IMR-90 (cell line): ENCODE measurements around the gene CARD19. TPM values are rescaled to one million over a fixed set of nuclear protein-coding genes. Genes with fewer than 3 reads are reported as not detected.

Source experiments
- ATAC-seq: fragments of 200-7000 bp; cut with Tn5 transposase; 2 replicates; pipeline ENCODE4 v1.9.1; 2020; ENCODE audit warnings: low read depth, mild to moderate bottlenecking, moderate library complexity
- BruUV-seq: library from RNA; stranded (reverse); fragments of 400-500 nt; replicated peaks from 2 replicates; lab custom pipeline; 2021; lab: Mats Ljungman, UMichigan
- CTCF ChIA-PET: fragments of 300-600 bp; formaldehyde crosslinking; extraction: SDS; loops from one replicate; lab custom pipeline; 2021; ENCODE audit warnings: antibody characterized with exemption; lab: Yijun Ruan, JAX
- POLR2A ChIA-PET: fragments of 300-600 bp; sonication (Branson Sonifier 250); formaldehyde crosslinking; loops from one replicate; lab custom pipeline; 2022; ENCODE audit warnings: antibody characterized with exemption; ENCODE audit not compliant: unreplicated experiment; lab: Charles Lee
- DNase-seq: peaks from one replicate; pipeline ENCODE4 v3.0.0; 2013
- H2AFZ ChIP-seq: replicated peaks from 2 replicates; pipeline ENCODE3; 2013; ENCODE audit warnings: low read length, mild to moderate bottlenecking; ENCODE audit not compliant: poor library complexity
- H2AK5ac ChIP-seq: 2 replicates; pipeline ENCODE4 v1.6.1; 2013; ENCODE audit warnings: low read depth, low read length, inconsistent platforms
- H2AK9ac ChIP-seq: replicated peaks from 2 replicates; pipeline ENCODE3; 2013; ENCODE audit warnings: mild to moderate bottlenecking, low read depth, low read length, moderate library complexity; ENCODE audit not compliant: poor library complexity
- H2BK120ac ChIP-seq: 2 replicates; pipeline ENCODE4 v1.6.1; 2013; ENCODE audit warnings: low read depth, low read length, inconsistent platforms
- H2BK15ac ChIP-seq: 3 replicates; pipeline ENCODE4 v1.6.1; 2013; ENCODE audit warnings: low read depth, low read length, inconsistent platforms
- H2BK20ac ChIP-seq: 2 replicates; pipeline ENCODE4 v1.6.1; 2013; ENCODE audit warnings: low read depth, mild to moderate bottlenecking, inconsistent platforms, low read length, moderate library complexity
- H2BK5ac ChIP-seq: 2 replicates; pipeline ENCODE4 v1.6.1; 2013; ENCODE audit warnings: mild to moderate bottlenecking, low read depth, low read length, inconsistent platforms; ENCODE audit not compliant: poor library complexity, severe bottlenecking
- H3K14ac ChIP-seq: replicated peaks from 2 replicates; pipeline ENCODE4 v1.6.1; 2013; ENCODE audit warnings: low read depth, low read length, inconsistent platforms
- H3K18ac ChIP-seq: 2 replicates; pipeline ENCODE4 v1.6.1; 2013; ENCODE audit warnings: low read depth, low read length, control low read depth
- H3K23ac ChIP-seq: 2 replicates; pipeline ENCODE4 v1.6.1; 2013; ENCODE audit warnings: low read depth, low read length, inconsistent platforms
- H3K27ac ChIP-seq: 2 replicates; pipeline ENCODE4 v1.5.1; 2013; ENCODE audit warnings: mild to moderate bottlenecking, control low read depth, low read length; ENCODE audit not compliant: insufficient read depth
- H3K27me3 ChIP-seq: 2 replicates; pipeline ENCODE4 v1.6.1; 2013; ENCODE audit warnings: low read length; ENCODE audit not compliant: control insufficient read depth, insufficient read depth
- H3K36me3 ChIP-seq: 2 replicates; pipeline ENCODE4 v1.6.1; 2013; ENCODE audit warnings: low read length, mixed read lengths; ENCODE audit not compliant: control insufficient read depth, insufficient read depth
- H3K4ac ChIP-seq: 2 replicates; pipeline ENCODE4 v1.6.1; 2013; ENCODE audit warnings: low read depth, low read length, inconsistent platforms
- H3K4me1 ChIP-seq: 2 replicates; pipeline ENCODE4 v1.6.1; 2013; ENCODE audit warnings: low read length, mixed read lengths; ENCODE audit not compliant: control insufficient read depth, insufficient read depth
- H3K4me2 ChIP-seq: 2 replicates; pipeline ENCODE4 v1.6.1; 2013; ENCODE audit warnings: low read depth, mild to moderate bottlenecking, control low read depth, low read length, moderate library complexity
- H3K4me3 ChIP-seq: 2 replicates; pipeline ENCODE4 v1.5.1; 2013; ENCODE audit warnings: low read depth, mild to moderate bottlenecking, control low read depth, low read length, moderate library complexity; ENCODE audit not compliant: insufficient read depth
- H3K56ac ChIP-seq: 2 replicates; pipeline ENCODE4 v1.6.1; 2013; ENCODE audit warnings: low read length, inconsistent platforms; ENCODE audit not compliant: insufficient read depth; ENCODE audit errors: extremely low read depth
- H3K79me1 ChIP-seq, 2 experiments: 2 replicates each; pipeline ENCODE4 v1.6.1; 2013; ENCODE audit warnings: low read length in 2 of 2, inconsistent platforms in 1 of 2, low read depth in 1 of 2
- H3K9ac ChIP-seq: 2 replicates; pipeline ENCODE4 v1.6.1; 2013; ENCODE audit warnings: low read depth, low read length, control low read depth
- H3K9me1 ChIP-seq: 2 replicates; pipeline ENCODE4 v1.6.1; 2013; ENCODE audit warnings: low read length, inconsistent platforms; ENCODE audit not compliant: insufficient read depth
- H3K9me3 ChIP-seq: 2 replicates; pipeline ENCODE4 v1.6.1; 2013; ENCODE audit warnings: low read length; ENCODE audit not compliant: control insufficient read depth, insufficient read depth
- H4K20me1 ChIP-seq: 2 replicates; pipeline ENCODE4 v1.6.1; 2013; ENCODE audit warnings: low read length, inconsistent platforms; ENCODE audit not compliant: insufficient read depth
- H4K5ac ChIP-seq: 2 replicates; pipeline ENCODE4 v1.6.1; 2013; ENCODE audit warnings: mild to moderate bottlenecking, low read depth, low read length, control low read depth
- H4K8ac ChIP-seq, 2 experiments: 2 replicates each; pipeline ENCODE4 v1.6.1; 2013; ENCODE audit warnings: low read depth in 2 of 2, low read length in 2 of 2, control low read depth in 1 of 2, inconsistent platforms in 1 of 2
- H4K91ac ChIP-seq: 2 replicates; pipeline ENCODE4 v1.6.1; 2013; ENCODE audit warnings: low read depth, low read length, inconsistent platforms; ENCODE audit not compliant: insufficient read depth
- BHLHE40 ChIP-seq: fragments of 150-350 bp; IDR thresholded peaks from 2 replicates; pipeline ENCODE4 v1.6.1; 2016; ENCODE audit warnings: mild to moderate bottlenecking, low read depth, low read length
- CHD1 ChIP-seq: IDR thresholded peaks from 2 replicates; pipeline ENCODE4 v1.6.1; 2012; ENCODE audit warnings: low read depth, low read length, improper control_type of control experiment
- ELK1 ChIP-seq: fragments of 150-350 bp; IDR thresholded peaks from 2 replicates; pipeline ENCODE4 v1.6.1; 2016; ENCODE audit warnings: low read depth, mild to moderate bottlenecking, low read length, moderate library complexity, borderline replicate concordance
- MAFK ChIP-seq: IDR thresholded peaks from 2 replicates; pipeline ENCODE4 v1.6.1; 2012; ENCODE audit warnings: low read depth, low read length, improper control_type of control experiment
- RAD21 ChIP-seq: IDR thresholded peaks from 2 replicates; pipeline ENCODE4 v1.6.1; 2012; ENCODE audit warnings: low read length, improper control_type of control experiment
- SMC3 ChIP-seq: fragments of 150-350 bp; IDR thresholded peaks from 2 replicates; pipeline ENCODE4 v1.6.1; 2016; ENCODE audit warnings: low read depth, mild to moderate bottlenecking, antibody characterized with exemption, low read length, moderate library complexity
- USF2 ChIP-seq: fragments of 150-350 bp; IDR thresholded peaks from 2 replicates; pipeline ENCODE4 v1.6.1; 2017; ENCODE audit warnings: mild to moderate bottlenecking, antibody characterized with exemption, low read length, low read depth
- WGBS, 2 experiments: methylation state at CpG; one replicate each; pipeline versions ENCODE4 v1.1.5 to v1.1.7; 2013; ENCODE audit warnings: missing lambda C conversion rate in 2 of 2; ENCODE audit not compliant: insufficient read length in 1 of 2; ENCODE audit errors: extremely low coverage in 2 of 2; 5-methylcytosine and 5-hydroxymethylcytosine counted together
- dilution Hi-C: fragments of 300-500 bp; cut with HindIII; formaldehyde crosslinking; loops from one replicate; pipeline ENCODE4 v1.14.3; 2018; ENCODE audit warnings: low sequenced_read_pairs; ENCODE audit not compliant: unreplicated experiment
- in situ Hi-C: fragments of 300-500 bp; cut with MboI; formaldehyde crosslinking; loops from 3 replicates; pipeline ENCODE4 v1.14.3; 2019; ENCODE audit warnings: low sequenced_read_pairs, inconsistent platforms, mixed read lengths
- intact Hi-C: fragments of 100-400 bp; cut with micrococcal nuclease; formaldehyde crosslinking; loops from 2 replicates; pipeline ENCODE4 v1.10.0; 2022
- polyA plus RNA-seq, 3 experiments: library from polyadenylated mRNA; depleted of rRNA; stranded (reverse); fragments of >200 nt; gene quantifications; 2 replicates each; pipeline ENCODE4 v1.2.3, GENCODE V29; 2012; ENCODE audit warnings: low replicate concordance in 1 of 3
- total RNA-seq: library from RNA; depleted of rRNA; stranded (reverse); fragments of >200 nt; gene quantifications from 2 replicates; pipeline ENCODE4 v1.2.3, GENCODE V29; 2012
- TF ChIP-seq, protein P1 (sequence below): conservative IDR thresholded peaks from 2 replicates; pipeline ENCODE4 v1.5.1; 2012; ENCODE audit warnings: mild to moderate bottlenecking, low read depth, low read length, improper control_type of control experiment

CARD19 gene
- total and polyA plus RNA-seq, 2 of the 4 experiments (the other 2 are of a cell fraction) = 17.4 to 111 TPM

GRCh38 chr9:93072383-93072795 is 23.6 kb upstream of the CARD19 start:
- CTCF ChIA-PET = no interaction called here
- Histone ChIP-seq H4K20me1 (no peaks in the 10 kb centered on the region), H3K18ac (no peak overlapping the region), H2BK20ac (no peak overlapping the region), H3K4me1 (peaks cover 6% of the 10 kb centered on the region), H2BK5ac (no peak overlapping the region), H3K4ac (no peak overlapping the region), H2AK5ac (no peak overlapping the region), H3K27me3 (peaks cover 2% of the 10 kb centered on the region; the same call in 1 of the 2 replicates), H3K4me3 (no peak overlapping the region), H3K79me1 (no peaks in the 10 kb centered on the region), H4K8ac (no peak overlapping the region), H3K4me2 (peak overlapping the region; percentile 3; the same call in 1 of the 2 replicates), H3K56ac (no peak overlapping the region), H4K91ac (no peak overlapping the region), H3K27ac (no peak overlapping the region), H2BK15ac (no peak overlapping the region), H3K36me3 (no peaks in the 10 kb centered on the region), H2AFZ (no peak overlapping the region), H3K9me1 (no peaks in the 10 kb centered on the region; the same call in 1 of the 2 replicates), H3K23ac (no peak overlapping the region), H2AK9ac (peak overlapping the region; percentile 22), H3K9ac (no peak overlapping the region), H3K14ac (no peak overlapping the region), H3K9me3 (no peaks in the 10 kb centered on the region), H4K5ac (no peak overlapping the region), H2BK120ac (no peak overlapping the region)
- ATAC-seq (peak; percentile 80), DNase-seq (peak; percentile 68)
- WGBS, 2 experiments = 4% methylated on average over 3 of the region's 5 CpGs; no CpG with 5 or more reads in 1 of the 2 experiments
- peak; percentile 36; the same call in 1 of the 2 replicates for TF ChIP-seq BHLHE40
- no peak for TF ChIP-seq CHD1
- TF ChIP-seq USF2 = peak; percentile 87
- TF ChIP-seq, protein P1, sequence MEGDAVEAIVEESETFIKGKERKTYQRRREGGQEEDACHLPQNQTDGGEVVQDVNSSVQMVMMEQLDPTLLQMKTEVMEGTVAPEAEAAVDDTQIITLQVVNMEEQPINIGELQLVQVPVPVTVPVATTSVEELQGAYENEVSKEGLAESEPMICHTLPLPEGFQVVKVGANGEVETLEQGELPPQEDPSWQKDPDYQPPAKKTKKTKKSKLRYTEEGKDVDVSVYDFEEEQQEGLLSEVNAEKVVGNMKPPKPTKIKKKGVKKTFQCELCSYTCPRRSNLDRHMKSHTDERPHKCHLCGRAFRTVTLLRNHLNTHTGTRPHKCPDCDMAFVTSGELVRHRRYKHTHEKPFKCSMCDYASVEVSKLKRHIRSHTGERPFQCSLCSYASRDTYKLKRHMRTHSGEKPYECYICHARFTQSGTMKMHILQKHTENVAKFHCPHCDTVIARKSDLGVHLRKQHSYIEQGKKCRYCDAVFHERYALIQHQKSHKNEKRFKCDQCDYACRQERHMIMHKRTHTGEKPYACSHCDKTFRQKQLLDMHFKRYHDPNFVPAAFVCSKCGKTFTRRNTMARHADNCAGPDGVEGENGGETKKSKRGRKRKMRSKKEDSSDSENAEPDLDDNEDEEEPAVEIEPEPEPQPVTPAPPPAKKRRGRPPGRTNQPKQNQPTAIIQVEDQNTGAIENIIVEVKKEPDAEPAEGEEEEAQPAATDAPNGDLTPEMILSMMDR = no peak
- TF ChIP-seq SMC3 = no peak
- no peak for TF ChIP-seq RAD21
- no peak for TF ChIP-seq MAFK
- TF ChIP-seq ELK1 = no peak
- POLR2A ChIA-PET = no interaction called here
- intact Hi-C loops = no loop called here
- in situ Hi-C loops = no loop called here
- BruUV-seq = no TSS peak
- dilution Hi-C loops = no loop called here
